Measurements from ENCODE around the gene KIAA1671.

The KIAA1671 gene

DNA sequence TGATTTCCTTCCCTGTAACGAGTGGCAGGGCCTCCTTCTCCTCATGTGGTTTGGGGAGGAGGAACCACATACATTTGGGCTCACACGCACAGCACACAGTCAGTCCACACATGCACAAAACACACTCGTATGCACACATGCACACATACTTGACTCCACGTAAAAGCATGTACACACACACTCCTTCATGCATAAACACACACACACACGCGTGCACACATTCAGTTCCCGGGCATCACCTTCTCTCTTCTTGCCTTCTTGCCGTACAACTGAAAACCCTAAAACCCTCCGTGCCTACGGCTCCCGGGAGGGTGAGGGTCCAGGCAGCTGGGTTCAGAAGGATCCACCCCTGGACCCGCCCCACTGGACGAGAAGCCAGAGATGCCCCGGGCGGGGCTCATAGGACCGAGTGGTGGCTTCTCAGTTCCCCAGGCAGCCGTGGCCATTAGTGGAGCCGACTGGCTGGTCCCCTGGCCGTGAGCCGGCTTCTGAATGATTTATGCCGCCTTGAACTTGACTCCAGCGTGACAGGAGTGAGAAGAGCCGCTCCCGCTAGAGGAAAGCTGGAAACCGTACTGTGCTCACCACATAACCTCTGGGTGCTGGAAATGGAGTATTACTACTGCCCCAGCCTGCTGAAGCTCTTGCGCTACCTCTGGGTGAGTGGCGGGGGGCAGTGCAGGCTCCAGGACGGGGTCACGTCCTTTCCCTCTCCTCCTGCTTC lies 117.4 kb downstream of the KIAA1671 start:
- no peak for DNase-seq

- no peak for DNase-seq
Observed at GRCh38 chr22:25070956-25071355, 118.4 kb downstream of the KIAA1671 start.

- DNase-seq = no peak
Observed at GRCh38 chr22:25071720-25072119, 119.2 kb downstream of the KIAA1671 start.

GRCh38 chr22:25072406-25072805 lies 119.9 kb downstream of the KIAA1671 start:
- DNase-seq = no peak

GRCh38 chr22:25076336-25076735 lies 123.8 kb downstream of the KIAA1671 start:
- peak; percentile 44 to 48 for DNase-seq

- DNase-seq = no peak
Observed at GRCh38 chr22:25077056-25077455, 124.5 kb downstream of the KIAA1671 start.

GRCh38 chr22:25077964-25078363 lies 125.4 kb downstream of the KIAA1671 start:
- DNase-seq = no peak

- no peak for DNase-seq
Observed at GRCh38 chr22:25078591-25078990, 126.1 kb downstream of the KIAA1671 start.

GRCh38 chr22:25080855-25081254 lies 128.3 kb downstream of the KIAA1671 start:
- DNase-seq = no peak

DNA sequence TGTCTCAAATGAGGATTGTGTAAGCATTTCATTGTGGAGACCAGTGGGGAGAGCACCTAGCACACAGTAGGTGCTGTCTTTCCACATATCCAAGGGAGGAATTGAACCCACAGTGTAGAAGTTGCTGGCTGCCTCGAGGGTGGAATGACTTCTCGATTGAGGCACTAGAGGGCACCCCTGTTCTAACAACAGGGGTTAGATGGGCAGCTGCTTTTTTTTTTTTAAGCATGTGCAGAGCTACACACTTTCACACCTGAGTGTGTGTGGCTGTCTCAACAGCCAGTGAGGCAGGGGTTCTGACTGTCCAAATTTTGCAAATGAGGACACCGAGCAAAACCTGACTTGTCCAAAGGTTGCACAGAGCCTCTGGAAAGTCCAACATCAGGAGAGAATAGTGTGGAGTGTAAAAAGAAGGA lies 128.9 kb downstream of the KIAA1671 start:
- DNase-seq = peak in 1 of 2 donors; percentile 54

GRCh38 chr22:25082096-25082495 lies 129.6 kb downstream of the KIAA1671 start:
- no peak for DNase-seq

DNA sequence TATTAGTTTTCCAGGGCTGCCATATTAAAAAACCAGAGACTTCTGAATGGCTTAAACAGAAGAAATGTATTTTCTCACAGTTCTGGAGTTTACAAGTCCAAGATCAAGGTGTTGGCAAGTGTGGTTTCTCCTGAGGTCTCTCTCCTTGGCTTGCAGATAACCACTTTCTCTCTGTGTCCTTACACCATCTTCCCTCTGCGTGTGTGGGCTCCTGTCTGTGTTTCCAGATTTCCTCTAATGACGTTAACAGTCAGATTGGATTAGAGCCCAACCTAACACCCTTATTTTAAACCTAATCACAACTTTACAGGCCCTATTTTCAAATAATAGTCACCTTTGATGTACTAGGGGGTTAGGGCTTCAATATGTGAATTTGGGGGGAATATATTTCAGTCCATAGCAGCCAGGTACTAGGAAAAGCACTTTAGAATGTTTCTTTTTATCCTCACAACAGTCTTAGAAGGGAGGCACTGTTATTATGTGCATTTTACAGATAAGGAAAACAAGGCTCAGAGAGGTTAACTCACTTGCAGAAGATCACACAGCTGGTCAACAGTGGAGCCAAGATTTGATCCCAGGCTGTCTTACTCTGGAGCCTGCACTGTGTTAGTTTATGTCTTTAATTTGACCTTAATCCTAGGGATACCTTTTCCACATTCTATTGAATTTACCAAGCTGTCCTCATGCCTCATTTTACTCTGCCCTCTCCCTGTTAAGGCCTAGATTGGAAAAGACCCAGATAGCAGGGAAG lies 130.7 kb downstream of the KIAA1671 start:
- no peak for DNase-seq

GRCh38 chr22:25083807-25084200 lies 131.3 kb downstream of the KIAA1671 start:
- DNase-seq = no peak

GRCh38 chr22:25084405-25085107 lies 132.0 kb downstream of the KIAA1671 start:
- DNase-seq = no peak

DNA sequence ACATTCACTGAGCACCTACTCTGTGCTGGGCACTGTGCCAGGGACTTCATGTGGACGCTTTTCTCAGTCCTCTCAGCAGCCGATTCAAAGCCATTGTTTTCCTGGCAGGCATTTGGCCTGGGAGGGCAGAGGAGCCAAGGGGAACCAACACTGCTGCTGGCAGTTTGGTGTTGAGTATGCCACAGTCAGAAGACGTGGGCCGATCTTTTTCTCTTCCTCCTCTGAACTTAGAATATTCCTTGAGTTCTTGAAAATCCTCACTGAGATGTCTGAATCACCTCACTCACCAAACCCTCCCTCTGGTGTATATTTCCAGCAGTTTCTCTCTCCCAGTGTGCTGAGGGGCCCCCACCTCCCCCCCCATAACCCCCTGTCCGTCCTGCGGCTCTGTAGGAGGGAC lies 132.6 kb downstream of the KIAA1671 start:
- no peak for DNase-seq

DNA sequence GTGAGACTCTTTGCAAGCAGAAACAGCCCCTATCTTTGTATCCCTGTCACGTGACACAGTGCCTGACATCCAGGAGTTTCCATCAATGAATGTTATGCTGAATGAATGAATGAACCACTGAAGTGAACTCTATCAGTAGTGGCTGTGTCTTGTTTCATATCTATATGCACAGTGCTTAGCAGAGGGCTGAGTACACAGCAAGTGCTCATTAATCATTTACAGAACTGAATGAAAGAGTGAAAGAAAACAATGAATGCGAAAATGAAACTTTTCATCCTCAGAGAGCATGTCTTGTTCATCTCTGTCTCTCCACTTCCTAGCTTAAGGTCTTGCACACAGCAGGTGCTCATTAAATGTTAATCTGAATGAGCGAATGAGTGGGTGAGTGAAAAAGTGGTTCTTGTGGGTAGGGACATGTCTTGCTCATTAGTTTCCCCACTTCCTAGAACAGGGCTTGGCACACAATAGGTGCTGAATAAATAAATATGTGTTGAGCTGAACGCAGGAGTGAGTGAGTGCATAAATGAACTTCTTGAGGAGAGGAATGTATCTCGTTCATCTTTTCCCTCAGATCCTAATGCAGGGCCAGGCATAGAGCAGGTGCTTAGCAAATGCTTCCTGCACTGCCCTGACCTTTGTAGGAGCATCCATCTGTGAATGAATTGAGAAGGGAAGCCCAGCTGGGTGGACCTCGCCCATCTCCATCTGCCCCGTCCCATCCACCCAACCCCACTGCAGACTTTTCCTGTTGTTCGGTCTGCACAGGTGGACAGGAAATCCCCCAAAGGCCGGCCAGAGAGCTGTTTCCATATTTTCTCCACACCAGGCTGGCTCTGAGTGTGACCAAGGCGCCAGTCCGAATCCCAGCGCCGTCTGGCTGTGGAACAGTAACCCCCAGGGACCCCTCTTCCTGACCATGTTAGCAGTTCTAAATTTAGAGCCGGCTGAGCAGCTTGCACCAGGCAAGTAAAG lies 133.7 kb downstream of the KIAA1671 start:
- DNase-seq = no peak

GRCh38 chr22:25086902-25087282 lies 134.4 kb downstream of the KIAA1671 start:
- no peak for DNase-seq

- DNase-seq = no peak
Observed at GRCh38 chr22:25090225-25090890, 137.8 kb downstream of the KIAA1671 start.

- no peak for DNase-seq
Observed at GRCh38 chr22:25091458-25091857, 138.9 kb downstream of the KIAA1671 start.

- DNase-seq = no peak
Observed at GRCh38 chr22:25092119-25092518, 139.6 kb downstream of the KIAA1671 start.

GRCh38 chr22:25094579-25094978 lies 142.1 kb downstream of the KIAA1671 start:
- DNase-seq = no peak

DNA sequence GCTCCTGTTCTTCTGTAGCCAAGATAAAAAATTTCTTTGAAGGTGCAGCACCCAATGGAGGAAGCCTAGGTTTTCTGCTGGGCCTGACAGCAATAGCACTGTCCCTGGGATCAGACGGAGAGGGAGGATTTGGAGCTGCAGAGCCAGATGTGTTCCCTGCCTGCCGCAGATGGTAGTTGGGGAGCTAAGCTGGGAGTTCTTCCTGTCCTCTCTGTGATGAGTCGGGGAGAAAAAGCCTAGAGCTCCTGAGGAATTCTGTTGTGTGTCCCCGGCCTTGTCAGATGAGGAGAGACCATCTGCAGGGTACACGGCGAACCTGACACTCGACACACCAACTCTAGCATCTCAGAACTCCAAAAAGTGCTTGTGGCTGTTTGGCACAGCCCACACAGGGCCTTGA lies 143.4 kb downstream of the KIAA1671 start:
- DNase-seq = no peak
